Measurements from ENCODE around the gene C11orf98. TPM values are rescaled to one million over a fixed set of nuclear protein-coding genes. Genes with fewer than 3 reads are reported as not detected.
A peak's percentile ranks its signal among the peaks of the same experiment; 100 is the strongest.

Gene C11orf98
- total RNA-seq, 2 donors from 2014 or later, result 57.9 to 105 TPM

- TF ChIP-seq CTCF (IDR thresholded peaks at IDR 0.05), result no peak
- peak overlapping the region in 1 of 2 donors; percentile 99 for H3K9ac ChIP-seq (ENCODE audit: low read depth in 2 of 2, low read length in 2 of 2)
- H3K27ac ChIP-seq, result no peak overlapping the region
- no peaks in the 10 kb centered on the region for H3K27me3 ChIP-seq
- peaks cover 23% of the 10 kb centered on the region for H3K4me1 ChIP-seq
- no peak overlapping the region for H3K4me3 ChIP-seq
- intact Hi-C loops (cut with DNase I), result no loop called here
- no peaks in the 10 kb centered on the region for H3K9me3 ChIP-seq
- no peaks in the 10 kb centered on the region for H3K36me3 ChIP-seq
- no peak for DNase-seq
Observed at GRCh38 chr11:62673196-62673525, 8.2 kb upstream of the C11orf98 start.

- TF ChIP-seq CTCF (IDR thresholded peaks at IDR 0.05), result no peak
- Histone ChIP-seq H3K27ac (peak within 1 kb of the TSS; percentile 81), H3K4me1 (peaks cover 21% of the 10 kb centered on the region), H3K9ac (ENCODE audit: low read depth in 2 of 2, low read length in 2 of 2) (peak within 1 kb of the TSS; percentile 96 to 99), H3K4me3 (peak within 1 kb of the TSS; percentile 57), H3K27me3 (no peaks in the 10 kb centered on the region), H3K36me3 (no peaks in the 10 kb centered on the region), H3K9me3 (no peaks in the 10 kb centered on the region)
- DNase-seq, result peak; percentile 88
- intact Hi-C loops (cut with DNase I), result no loop called here
Observed at GRCh38 chr11:62671608-62672389, 6.8 kb upstream of the C11orf98 start, which contains the start of the genes LBHD1 and UQCC3. LBHD1 (minus strand) TSS chr11:62672267; CDS start chr11:62670031, 2,236 bp downstream. UQCC3 (plus strand) TSS chr11:62671673; CDS start chr11:62671746, 73 bp downstream.

- Histone ChIP-seq H3K9ac (ENCODE audit: low read depth in 2 of 2, low read length in 2 of 2) (peak overlapping the region; percentile 96 to 99), H3K27me3 (no peaks in the 10 kb centered on the region), H3K9me3 (no peaks in the 10 kb centered on the region), H3K4me3 (peak overlapping the region; percentile 57), H3K36me3 (no peaks in the 10 kb centered on the region), H3K4me1 (peaks cover 27% of the 10 kb centered on the region), H3K27ac (peak overlapping the region; percentile 81)
- no peak for DNase-seq
- intact Hi-C loops (cut with DNase I), result no loop called here
- no peak for TF ChIP-seq CTCF (IDR thresholded peaks at IDR 0.05)
Observed at GRCh38 chr11:62671236-62671607, 6.2 kb upstream of the C11orf98 start.

- DNase-seq, result peak; percentile 81
- H3K9ac ChIP-seq (ENCODE audit: low read depth in 2 of 2, low read length in 2 of 2), result peak overlapping the region; percentile 3 to 55
- intact Hi-C loops (cut with DNase I), result no loop called here
Observed at GRCh38 chr11:62669420-62670161, 4.6 kb upstream of the C11orf98 start.

More at GRCh38 chr11:62669420-62670161, 4.6 kb upstream of the C11orf98 start:
- Histone ChIP-seq H3K4me1 (peaks cover 28% of the 10 kb centered on the region), H3K27ac (peak overlapping the region; percentile 81), H3K36me3 (no peaks in the 10 kb centered on the region), H3K27me3 (no peaks in the 10 kb centered on the region), H3K4me3 (no peak overlapping the region), H3K9me3 (no peaks in the 10 kb centered on the region)
- TF ChIP-seq CTCF (IDR thresholded peaks at IDR 0.05), result no peak
